Breast epithelium (tissue), 3 donors: ENCODE measurements around the gene VWA5A.

ENCODE experiments used
- CTCF ChIP-seq, 3 donors: fragments of 450-650 bp; IDR thresholded peaks; one replicate each; pipeline ENCODE4 v1.5.1; 2016 to 2017; ENCODE audit warnings: antibody characterized with exemption in 3 of 3, mild to moderate bottlenecking in 3 of 3, moderate library complexity in 3 of 3
- POLR2A ChIP-seq: fragments of 450-650 bp; IDR thresholded peaks from one replicate; pipeline ENCODE4 v1.6.1; 2016; ENCODE audit warnings: antibody characterized with exemption, mild to moderate bottlenecking, moderate library complexity
- POLR2AphosphoS5 ChIP-seq, 3 donors: sonication (generic); formaldehyde crosslinking; IDR thresholded peaks; one replicate each; pipeline ENCODE4 v1.6.1; 2017; ENCODE audit warnings: antibody characterized with exemption in 3 of 3

GRCh38 chr11:124096364-124096763 is 18.9 kb upstream of the VWA5A start:
- no peak for TF ChIP-seq CTCF (IDR thresholded peaks at IDR 0.05)
- no peak for TF ChIP-seq POLR2A
- no peak for TF ChIP-seq POLR2AphosphoS5 (IDR thresholded peaks at IDR 0.05)
